LNCAP (cell line): Measurements from ENCODE around the gene APOA5.

Experiments used
- CTCF ChIP-seq: fragments of 450-650 bp; IDR thresholded peaks from 2 replicates; pipeline ENCODE4 v1.5.1; 2017; ENCODE audit warnings: mild to moderate bottlenecking

APOA5 gene

DNA sequence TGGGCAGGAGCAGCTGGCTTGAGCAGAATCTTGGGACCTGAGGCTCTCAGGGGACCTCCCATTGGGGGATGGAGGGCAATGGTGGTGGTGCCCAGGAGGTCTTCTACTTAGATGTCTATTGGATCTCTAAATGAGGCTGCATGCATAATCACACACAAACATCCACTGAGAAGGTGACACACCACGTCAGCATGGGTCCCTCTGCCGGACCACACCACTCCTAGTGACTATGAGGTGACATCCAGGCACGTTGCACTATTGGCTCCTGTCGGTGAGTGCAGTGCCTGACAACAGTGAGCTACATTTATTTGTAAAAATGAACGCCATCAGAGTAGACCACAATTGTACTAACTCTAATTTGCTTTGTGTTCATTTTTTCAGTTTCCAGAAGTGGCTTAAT lies 33.8 kb upstream of the APOA5 start:
- no peak for TF ChIP-seq CTCF

DNA sequence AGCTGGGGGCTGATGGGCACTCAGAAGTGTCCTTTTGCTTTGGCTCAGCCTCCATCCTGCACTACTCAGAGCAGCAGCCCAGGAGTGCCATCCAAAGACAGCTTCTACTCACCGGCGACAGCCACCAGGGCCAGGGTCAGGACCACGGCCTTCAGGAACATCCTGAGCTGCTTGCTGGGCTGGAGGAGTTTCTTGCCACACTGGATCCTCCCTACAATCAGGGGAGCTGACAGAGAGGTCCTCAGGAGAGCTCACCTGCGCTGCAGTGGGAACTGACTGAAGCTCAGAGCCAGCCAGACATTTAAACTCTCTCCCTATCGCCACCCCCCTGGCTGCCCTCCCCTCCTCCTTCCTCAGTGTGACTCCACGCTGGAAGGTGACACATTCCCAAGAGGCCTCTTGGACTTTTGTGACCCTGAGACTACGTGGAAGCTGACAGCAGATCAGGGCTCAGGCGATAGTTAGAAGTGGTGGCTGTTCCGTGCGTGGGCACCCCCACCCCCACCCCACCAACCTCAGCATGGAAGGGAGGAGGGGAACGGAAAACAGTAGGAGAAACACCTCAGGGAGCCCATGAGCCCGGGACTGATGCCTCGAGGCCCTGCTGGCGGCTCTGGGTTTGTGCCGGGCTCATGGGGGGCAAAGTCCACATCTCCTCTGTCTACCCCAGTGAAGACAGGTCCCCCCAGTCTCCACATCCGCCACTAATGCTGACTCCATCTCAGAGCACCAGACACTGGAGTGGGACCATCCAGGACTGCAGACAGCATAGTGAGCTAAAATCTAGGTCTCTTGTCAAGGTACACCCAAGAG lies 31.6 kb upstream of the APOA5 start, which contains the start of gene APOA4:
TSS of gene APOA4 (minus strand) at position 274 of the 813 bp plus-strand sequence. CDS start at position 161, 113 bp downstream.
- no peak for TF ChIP-seq CTCF

DNA sequence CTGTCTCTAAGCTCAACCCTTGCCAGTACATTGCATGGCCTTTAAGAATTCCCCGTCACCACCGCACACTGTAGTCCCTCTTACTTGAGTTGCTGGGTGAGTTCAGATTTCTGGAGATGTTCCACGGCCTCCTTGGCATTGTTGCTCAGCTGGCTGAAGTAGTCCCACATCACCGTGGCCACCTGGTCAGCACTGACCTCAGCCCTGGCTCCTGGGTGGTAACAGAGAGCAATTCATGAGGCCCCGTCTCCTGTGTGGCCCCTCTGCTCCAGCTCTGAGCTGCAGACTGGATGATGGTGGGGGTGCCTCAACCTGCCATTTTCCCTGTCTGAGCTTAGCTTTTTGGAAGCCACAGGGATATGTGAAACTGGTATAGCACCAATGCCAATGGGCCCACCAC lies 30.9 kb upstream of the APOA5 start:
- no peak for TF ChIP-seq CTCF

- no peak for TF ChIP-seq CTCF
These were observed 29.6 kb upstream of the APOA5 start for GRCh38 chr11:116821050-116821918.

GRCh38 chr11:116819049-116819448 lies 27.4 kb upstream of the APOA5 start:
- TF ChIP-seq CTCF: no peak

GRCh38 chr11:116814502-116814901 lies 22.8 kb upstream of the APOA5 start:
- TF ChIP-seq CTCF: no peak

- no peak for TF ChIP-seq CTCF
These were observed 22.2 kb upstream of the APOA5 start for GRCh38 chr11:116813781-116814471.
